VCaP (cell line): ENCODE measurements around the gene PCNT.
A peak's percentile ranks its signal among the peaks of the same experiment; 100 is the strongest.

Experiments
- H3K27ac ChIP-seq: fragments of 450-650 bp; 2 replicates; pipeline ENCODE4 v1.5.1; 2017
- CTCF ChIP-seq: fragments of 450-650 bp; conservative IDR thresholded peaks from 2 replicates; pipeline ENCODE4 v1.5.1; 2017; ENCODE audit warnings: mild to moderate bottlenecking, moderate library complexity

The PCNT gene

GRCh38 chr21:46323710-46324389 is at the start of gene PCNT, which contains the start of gene C21orf58:
Gene PCNT (plus strand): TSS chr21:46324156. CDS start chr21:46324229, 73 bp downstream.
Gene C21orf58 (minus strand): TSS chr21:46323870. CDS start chr21:46322738, 1,132 bp downstream.
- peak within 1 kb of the TSS; percentile 99 for H3K27ac ChIP-seq
- TF ChIP-seq CTCF, result no peak

- H3K27ac ChIP-seq, result no peak overlapping the region
Observed at GRCh38 chr21:46274797-46275390, 49.1 kb upstream of the PCNT start.

GRCh38 chr21:46284077-46284644 is 39.8 kb upstream of the PCNT start:
- H3K27ac ChIP-seq, result peak overlapping the region; percentile 99
- no peak for TF ChIP-seq CTCF

More at GRCh38 chr21:46274797-46275390, 49.1 kb upstream of the PCNT start:
- no peak for TF ChIP-seq CTCF

GRCh38 chr21:46284733-46285132 is 39.2 kb upstream of the PCNT start:
- TF ChIP-seq CTCF, result no peak
- peak overlapping the region; percentile 99 for H3K27ac ChIP-seq

GRCh38 chr21:46285206-46285661 is 38.7 kb upstream of the PCNT start, which contains the start of gene MCM3AP:
Gene MCM3AP (minus strand): TSS chr21:46285611. CDS start chr21:46285286, 325 bp downstream.
- no peak for TF ChIP-seq CTCF
- H3K27ac ChIP-seq, result peak within 1 kb of the TSS; percentile 99

GRCh38 chr21:46285761-46286647 is 38.0 kb upstream of the PCNT start, which contains the start of gene YBEY:
Gene YBEY (plus strand): TSS chr21:46286342. CDS start chr21:46286914, 572 bp downstream.
- TF ChIP-seq CTCF, result peak; percentile 68
- H3K27ac ChIP-seq, result peak within 1 kb of the TSS; percentile 99
